ENCODE data around the gene ARL14.

The ARL14 gene

DNA sequence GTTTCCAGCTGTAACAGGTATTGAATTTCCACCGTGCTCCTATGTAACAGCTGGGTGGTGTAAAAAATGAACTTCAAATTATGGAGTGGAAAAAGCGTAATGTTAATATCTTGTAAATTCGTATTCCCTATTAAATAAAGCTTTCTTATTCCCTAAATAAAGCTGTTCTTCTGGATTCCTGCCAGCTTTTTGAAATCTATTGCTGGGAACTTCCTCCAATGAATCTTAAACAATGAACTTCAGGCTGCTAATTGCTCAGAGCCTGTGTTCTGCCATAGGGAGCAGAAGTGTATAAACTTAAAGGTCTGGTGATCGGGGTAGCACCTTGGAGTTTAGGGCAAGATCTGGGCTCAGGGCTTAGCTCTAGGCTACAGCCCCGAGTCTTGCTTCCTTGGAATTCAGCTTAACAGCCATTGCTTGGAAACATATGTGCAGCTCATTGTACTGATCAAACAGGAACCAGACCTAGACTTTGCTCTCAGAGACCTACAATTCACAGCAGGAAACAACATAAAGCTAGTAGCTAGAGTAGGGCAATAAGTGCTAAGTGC is 1.4 kb downstream of the ARL14 start:
- no peak overlapping the region for H3K27ac ChIP-seq (ENCODE audit: low read depth, low read length)
- H3K36me3 ChIP-seq (ENCODE audit: insufficient read depth, low read length) = no peaks in the 10 kb centered on the region
- H3K4me3 ChIP-seq (ENCODE audit: low read depth in 1 of 2, low read length in 2 of 2) = no peak overlapping the region
- H3K9ac ChIP-seq (ENCODE audit: low read length) = no peak overlapping the region
- H3K27me3 ChIP-seq (ENCODE audit: control insufficient read depth in 1 of 2, insufficient read depth in 2 of 2, low read length in 2 of 2) = no peaks in the 10 kb centered on the region
- H3K4me1 ChIP-seq (ENCODE audit: insufficient read depth, low read length) = no peaks in the 10 kb centered on the region
- H3K9me3 ChIP-seq (ENCODE audit: low read length) = no peaks in the 10 kb centered on the region

DNA sequence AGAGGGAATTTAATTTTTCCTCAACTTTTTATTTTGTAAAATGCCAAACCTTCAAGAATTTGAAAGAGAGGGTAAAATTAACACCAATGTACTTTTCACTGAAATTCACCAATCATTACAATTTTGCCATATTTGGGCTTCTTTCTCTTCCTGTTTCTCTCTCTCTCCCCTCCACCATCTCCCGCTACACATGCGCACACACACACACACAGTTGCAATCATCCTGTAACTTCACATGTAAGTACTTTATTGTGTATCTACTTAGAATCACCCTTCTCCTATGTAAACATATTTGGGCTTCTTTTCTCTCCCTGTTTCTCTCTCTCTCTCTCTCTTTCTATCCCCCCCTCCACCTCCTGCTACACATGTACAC is 7.4 kb downstream of the ARL14 start:
- H3K9me3 ChIP-seq (ENCODE audit: low read length) = no peaks in the 10 kb centered on the region
- H3K9ac ChIP-seq (ENCODE audit: low read length) = no peak overlapping the region

DNA sequence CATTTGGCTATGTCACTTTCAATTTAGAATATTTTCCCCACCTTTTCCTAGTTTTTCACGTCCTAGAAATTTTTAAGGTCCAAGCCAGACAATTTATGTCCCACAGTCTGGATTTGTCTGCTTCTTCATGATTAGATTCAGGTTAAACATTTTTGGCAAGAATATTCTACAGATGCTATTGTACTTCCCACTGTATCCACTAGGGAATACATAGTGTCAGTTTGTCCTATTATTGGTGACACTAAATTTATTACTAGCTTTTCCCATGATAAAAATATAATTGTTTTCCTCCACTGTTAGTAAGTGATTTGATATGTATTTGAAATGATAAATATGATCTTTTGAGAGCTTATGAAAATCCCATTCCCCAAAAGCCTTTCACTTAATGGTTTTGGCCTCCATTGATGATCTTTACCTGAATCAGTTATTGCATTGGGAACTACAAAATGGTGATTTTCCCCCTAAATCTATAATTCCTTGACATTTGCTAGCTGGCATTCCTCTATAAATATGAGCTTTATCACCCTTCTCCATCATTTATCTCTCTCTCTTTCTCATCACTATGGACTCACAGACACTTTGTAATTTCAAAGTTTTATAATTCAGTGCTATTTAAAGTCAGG is 8.3 kb downstream of the ARL14 start:
- H3K36me3 ChIP-seq (ENCODE audit: insufficient read depth, low read length) = no peaks in the 10 kb centered on the region
- no peak overlapping the region for H3K27ac ChIP-seq (ENCODE audit: low read depth, low read length)
- H3K9ac ChIP-seq (ENCODE audit: low read length) = no peak overlapping the region
- H3K27me3 ChIP-seq (ENCODE audit: control insufficient read depth in 1 of 2, insufficient read depth in 2 of 2, low read length in 2 of 2) = no peaks in the 10 kb centered on the region
- H3K4me1 ChIP-seq (ENCODE audit: insufficient read depth, low read length) = no peaks in the 10 kb centered on the region
- H3K9me3 ChIP-seq (ENCODE audit: low read length) = no peaks in the 10 kb centered on the region
- H3K4me3 ChIP-seq (ENCODE audit: low read depth in 1 of 2, low read length in 2 of 2) = no peak overlapping the region

More for the DNA sequence above, 7.4 kb downstream of the ARL14 start:
- Histone ChIP-seq H3K36me3 (ENCODE audit: insufficient read depth, low read length) (no peaks in the 10 kb centered on the region), H3K27me3 (ENCODE audit: control insufficient read depth in 1 of 2, insufficient read depth in 2 of 2, low read length in 2 of 2) (no peaks in the 10 kb centered on the region), H3K27ac (ENCODE audit: low read depth, low read length) (no peak overlapping the region), H3K4me1 (ENCODE audit: insufficient read depth, low read length) (no peaks in the 10 kb centered on the region), H3K4me3 (ENCODE audit: low read depth in 1 of 2, low read length in 2 of 2) (no peak overlapping the region)

DNA sequence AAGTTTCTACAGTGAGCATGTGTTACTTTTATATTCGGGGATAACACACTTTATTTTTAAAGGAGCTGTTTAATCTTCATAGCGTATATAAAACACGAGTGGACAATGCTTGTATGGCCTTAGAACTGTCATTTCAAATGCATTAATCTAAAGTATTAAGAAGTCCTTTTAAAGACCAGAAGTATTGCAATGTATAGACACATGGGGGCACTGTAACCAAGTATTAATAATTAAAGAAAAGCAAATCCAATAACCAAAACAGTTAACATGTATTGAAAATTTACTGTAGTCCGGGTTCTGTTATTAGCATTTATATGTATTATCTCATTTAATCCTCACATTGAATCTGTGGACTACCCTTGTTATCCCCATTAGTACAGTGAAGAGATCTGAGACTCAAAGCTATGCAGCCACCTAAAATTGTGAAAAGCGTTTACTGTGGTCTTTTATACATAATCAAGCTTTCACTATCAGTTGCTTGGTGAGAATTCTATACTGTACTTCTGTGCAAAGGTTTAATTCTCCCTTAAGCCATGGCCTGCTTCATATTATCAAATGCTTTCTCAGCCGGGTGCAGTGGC is 10.1 kb downstream of the ARL14 start:
- Histone ChIP-seq H3K27me3 (ENCODE audit: control insufficient read depth in 1 of 2, insufficient read depth in 2 of 2, low read length in 2 of 2) (no peaks in the 10 kb centered on the region), H3K9ac (ENCODE audit: low read length) (no peak overlapping the region)

DNA sequence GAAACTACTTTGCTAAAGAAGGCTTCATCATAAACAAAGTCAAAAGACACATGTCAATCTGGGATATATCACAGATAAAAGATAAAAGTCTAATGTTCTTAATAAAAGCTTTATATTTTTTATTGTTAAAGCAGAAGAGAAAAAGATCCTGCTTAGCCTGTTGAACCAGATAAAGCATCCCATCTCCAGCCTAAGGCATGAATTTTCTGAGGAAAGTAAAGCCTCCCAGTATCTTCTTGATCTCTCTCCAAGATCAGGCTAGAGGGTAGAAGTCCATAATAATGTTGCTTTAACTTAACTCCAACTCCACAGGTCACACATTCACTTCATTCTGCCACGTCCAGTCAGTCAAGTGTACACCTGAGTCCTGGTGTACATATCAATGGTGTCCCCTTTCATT is 14.2 kb downstream of the ARL14 start:
- Histone ChIP-seq H3K4me1 (ENCODE audit: insufficient read depth, low read length) (no peaks in the 10 kb centered on the region), H3K27me3 (ENCODE audit: control insufficient read depth in 1 of 2, insufficient read depth in 2 of 2, low read length in 2 of 2) (no peaks in the 10 kb centered on the region), H3K9ac (ENCODE audit: low read length) (no peak overlapping the region), H3K36me3 (ENCODE audit: insufficient read depth, low read length) (no peaks in the 10 kb centered on the region), H3K9me3 (ENCODE audit: low read length) (no peaks in the 10 kb centered on the region), H3K27ac (ENCODE audit: low read depth, low read length) (no peak overlapping the region), H3K4me3 (ENCODE audit: low read depth in 1 of 2, low read length in 2 of 2) (no peak overlapping the region)

More for the DNA sequence above, 10.1 kb downstream of the ARL14 start:
- H3K27ac ChIP-seq (ENCODE audit: low read depth, low read length) = no peak overlapping the region
- no peaks in the 10 kb centered on the region for H3K4me1 ChIP-seq (ENCODE audit: insufficient read depth, low read length)
- H3K9me3 ChIP-seq (ENCODE audit: low read length) = no peaks in the 10 kb centered on the region
- no peaks in the 10 kb centered on the region for H3K36me3 ChIP-seq (ENCODE audit: insufficient read depth, low read length)
- H3K4me3 ChIP-seq (ENCODE audit: low read depth in 1 of 2, low read length in 2 of 2) = no peak overlapping the region

DNA sequence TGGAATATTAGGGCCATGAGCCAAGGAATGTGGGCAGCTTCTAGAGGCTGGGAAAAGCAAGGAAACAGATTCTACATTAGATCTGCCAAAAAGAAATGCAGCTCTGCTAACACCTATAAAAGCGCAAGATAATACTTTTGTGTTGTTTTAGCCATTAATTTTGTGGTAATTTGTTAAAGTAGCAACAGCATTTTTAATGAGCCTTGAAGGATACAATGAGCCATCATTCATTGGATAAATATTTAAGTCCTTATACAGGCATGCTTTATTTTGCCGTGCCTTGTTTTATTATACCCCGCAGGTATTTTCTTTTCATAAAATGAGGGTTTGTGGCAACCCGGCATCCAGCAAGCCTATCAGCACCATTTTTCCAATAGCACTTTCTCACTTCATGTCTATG is 15.0 kb downstream of the ARL14 start:
- Histone ChIP-seq H3K4me3 (ENCODE audit: low read depth in 1 of 2, low read length in 2 of 2) (no peak overlapping the region), H3K27ac (ENCODE audit: low read depth, low read length) (no peak overlapping the region), H3K4me1 (ENCODE audit: insufficient read depth, low read length) (no peaks in the 10 kb centered on the region), H3K9me3 (ENCODE audit: low read length) (no peaks in the 10 kb centered on the region), H3K36me3 (ENCODE audit: insufficient read depth, low read length) (no peaks in the 10 kb centered on the region), H3K27me3 (ENCODE audit: control insufficient read depth in 1 of 2, insufficient read depth in 2 of 2, low read length in 2 of 2) (no peaks in the 10 kb centered on the region), H3K9ac (ENCODE audit: low read length) (no peak overlapping the region)

DNA sequence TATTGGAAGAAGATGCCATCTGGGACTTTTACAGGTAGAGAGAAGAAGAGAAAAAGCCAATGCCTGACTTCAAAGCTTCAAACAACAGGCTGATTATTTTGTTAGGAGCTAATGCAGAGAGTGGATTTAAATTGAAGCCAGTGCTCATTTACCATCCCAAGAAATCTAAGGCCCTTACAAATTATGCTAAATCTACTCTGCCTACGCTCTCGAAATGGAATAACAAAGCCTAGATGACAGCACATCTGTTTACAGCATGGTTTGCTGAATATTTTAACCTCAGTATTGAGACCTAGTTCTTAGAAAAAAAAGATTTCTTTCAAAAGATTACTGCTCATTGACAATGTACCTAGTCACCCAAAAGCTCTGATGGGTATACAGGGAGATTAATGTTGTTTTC is 16.2 kb downstream of the ARL14 start:
- Histone ChIP-seq H3K27ac (ENCODE audit: low read depth, low read length) (no peak overlapping the region), H3K4me3 (ENCODE audit: low read depth in 1 of 2, low read length in 2 of 2) (no peak overlapping the region), H3K9me3 (ENCODE audit: low read length) (no peaks in the 10 kb centered on the region), H3K9ac (ENCODE audit: low read length) (no peak overlapping the region), H3K27me3 (ENCODE audit: control insufficient read depth in 1 of 2, insufficient read depth in 2 of 2, low read length in 2 of 2) (no peaks in the 10 kb centered on the region), H3K36me3 (ENCODE audit: insufficient read depth, low read length) (no peaks in the 10 kb centered on the region), H3K4me1 (ENCODE audit: insufficient read depth, low read length) (no peaks in the 10 kb centered on the region)

DNA sequence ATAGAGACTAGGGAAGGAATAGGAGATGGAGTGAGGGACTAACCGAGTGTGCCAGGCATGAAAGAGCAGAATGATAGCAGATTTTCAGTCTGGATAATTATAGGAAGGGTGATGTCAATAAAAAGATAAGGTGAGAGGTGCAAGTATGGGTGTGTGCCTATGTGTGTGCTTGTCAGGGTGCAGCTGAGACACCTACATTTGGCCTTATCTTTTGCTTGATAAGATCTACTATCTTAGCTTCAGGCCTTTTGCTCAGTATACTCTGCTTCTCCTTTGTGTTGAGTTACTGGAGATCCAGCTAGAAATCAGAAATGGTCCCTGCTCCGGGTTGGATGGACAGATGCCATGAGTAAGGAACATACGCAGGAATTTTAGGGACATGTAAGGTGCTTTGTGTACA is 17.4 kb downstream of the ARL14 start:
- Histone ChIP-seq H3K27me3 (ENCODE audit: control insufficient read depth in 1 of 2, insufficient read depth in 2 of 2, low read length in 2 of 2) (no peaks in the 10 kb centered on the region), H3K4me3 (ENCODE audit: low read depth in 1 of 2, low read length in 2 of 2) (no peak overlapping the region), H3K27ac (ENCODE audit: low read depth, low read length) (no peak overlapping the region), H3K36me3 (ENCODE audit: insufficient read depth, low read length) (no peaks in the 10 kb centered on the region), H3K4me1 (ENCODE audit: insufficient read depth, low read length) (no peaks in the 10 kb centered on the region), H3K9ac (ENCODE audit: low read length) (no peak overlapping the region), H3K9me3 (ENCODE audit: low read length) (no peaks in the 10 kb centered on the region)

DNA sequence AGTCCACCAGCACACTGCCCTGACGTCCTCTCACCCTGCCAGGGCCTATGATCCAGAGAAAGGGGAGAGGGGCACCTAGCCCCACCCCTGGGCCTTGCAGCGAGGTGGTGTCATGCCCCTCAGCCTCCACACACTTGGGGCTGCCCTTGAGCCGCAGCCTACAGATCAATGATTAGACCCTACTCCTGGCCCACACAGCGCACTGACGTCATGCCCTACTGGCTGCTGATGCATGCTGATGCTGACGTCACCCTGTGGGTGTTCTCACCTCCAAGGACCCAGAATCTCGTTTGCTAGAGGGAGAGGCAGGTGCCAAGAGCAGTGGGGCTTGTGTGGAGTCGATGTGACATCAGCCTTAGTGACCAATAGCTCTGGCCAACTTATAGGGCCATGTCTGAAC is 18.0 kb downstream of the ARL14 start:
- no peaks in the 10 kb centered on the region for H3K4me1 ChIP-seq (ENCODE audit: insufficient read depth, low read length)
- no peaks in the 10 kb centered on the region for H3K36me3 ChIP-seq (ENCODE audit: insufficient read depth, low read length)
- no peaks in the 10 kb centered on the region for H3K9me3 ChIP-seq (ENCODE audit: low read length)
- no peak overlapping the region for H3K27ac ChIP-seq (ENCODE audit: low read depth, low read length)
- H3K9ac ChIP-seq (ENCODE audit: low read length) = no peak overlapping the region
- H3K27me3 ChIP-seq (ENCODE audit: control insufficient read depth in 1 of 2, insufficient read depth in 2 of 2, low read length in 2 of 2) = no peaks in the 10 kb centered on the region
- H3K4me3 ChIP-seq (ENCODE audit: low read depth in 1 of 2, low read length in 2 of 2) = no peak overlapping the region

DNA sequence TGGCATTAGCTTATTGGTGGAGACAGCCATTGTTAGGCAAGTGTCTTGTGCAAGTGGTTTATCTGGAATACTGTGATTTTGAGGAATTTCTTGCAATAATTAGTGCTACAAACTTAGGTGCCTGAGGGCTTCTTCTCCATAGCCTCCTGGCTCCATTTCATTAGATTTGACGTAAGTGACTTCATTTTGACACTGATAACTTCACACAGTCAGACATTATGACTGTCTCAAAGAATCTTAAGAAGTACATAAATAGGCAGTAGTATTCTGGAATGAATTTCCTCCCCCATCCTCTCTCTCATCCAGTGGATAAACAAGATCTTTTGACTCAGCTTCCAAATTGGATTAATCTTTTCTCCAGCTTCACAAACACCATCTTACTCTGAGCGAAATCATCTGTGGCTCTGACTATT is 19.0 kb downstream of the ARL14 start:
- Histone ChIP-seq H3K27ac (ENCODE audit: low read depth, low read length) (no peak overlapping the region), H3K36me3 (ENCODE audit: insufficient read depth, low read length) (no peaks in the 10 kb centered on the region), H3K9ac (ENCODE audit: low read length) (no peak overlapping the region), H3K4me3 (ENCODE audit: low read depth in 1 of 2, low read length in 2 of 2) (no peak overlapping the region), H3K9me3 (ENCODE audit: low read length) (no peaks in the 10 kb centered on the region), H3K4me1 (ENCODE audit: insufficient read depth, low read length) (no peaks in the 10 kb centered on the region), H3K27me3 (ENCODE audit: control insufficient read depth in 1 of 2, insufficient read depth in 2 of 2, low read length in 2 of 2) (no peaks in the 10 kb centered on the region)

DNA sequence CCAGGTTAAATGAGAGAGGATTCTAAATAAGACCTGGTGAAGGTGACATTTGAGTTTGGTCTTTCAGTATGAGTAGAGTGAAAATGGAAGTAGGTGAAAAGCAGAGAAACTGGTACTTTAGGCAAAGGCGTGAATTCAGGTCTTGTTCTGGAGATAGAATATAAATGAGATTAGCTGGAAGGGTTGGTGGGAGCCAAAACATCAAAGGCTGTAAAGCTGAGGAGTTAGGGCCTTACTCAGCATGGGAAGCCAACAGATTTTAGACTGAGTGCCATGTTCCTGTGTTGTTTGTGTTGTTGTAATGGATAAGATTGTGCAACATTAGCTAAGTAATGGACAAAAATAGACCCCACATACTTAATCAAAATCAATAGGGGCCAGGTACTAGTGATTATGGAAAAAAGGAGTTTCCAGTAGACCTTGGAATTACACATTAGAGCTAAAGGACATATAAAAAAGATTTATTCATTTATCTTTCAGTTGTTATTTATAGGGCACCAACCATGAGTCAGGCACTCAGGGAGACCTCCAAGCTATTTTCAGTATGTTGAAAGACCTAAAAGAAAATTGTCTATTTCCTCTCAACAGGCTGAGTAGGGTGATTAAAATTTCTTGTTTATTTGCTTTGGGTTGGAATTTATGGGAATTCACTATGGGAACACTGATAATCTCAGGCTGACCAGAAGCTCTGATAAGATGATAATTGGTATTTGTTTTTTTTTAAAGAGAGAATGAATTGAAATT is 20.8 kb downstream of the ARL14 start:
- Histone ChIP-seq H3K27me3 (ENCODE audit: control insufficient read depth in 1 of 2, insufficient read depth in 2 of 2, low read length in 2 of 2) (no peaks in the 10 kb centered on the region), H3K4me1 (ENCODE audit: insufficient read depth, low read length) (no peaks in the 10 kb centered on the region), H3K9me3 (ENCODE audit: low read length) (no peaks in the 10 kb centered on the region), H3K4me3 (ENCODE audit: low read depth in 1 of 2, low read length in 2 of 2) (no peak overlapping the region), H3K27ac (ENCODE audit: low read depth, low read length) (no peak overlapping the region), H3K36me3 (ENCODE audit: insufficient read depth, low read length) (no peaks in the 10 kb centered on the region), H3K9ac (ENCODE audit: low read length) (no peak overlapping the region)
